ENCODE results near the gene CTSO. TPM values are rescaled to one million over a fixed set of nuclear protein-coding genes. Genes with fewer than 3 reads are reported as not detected.
"Not testable (repeated sequence)": the region's sequence is repeated elsewhere in the genome, so short reads cannot be mapped to it uniquely, and the experiment has no call there.

CTSO gene
- total RNA-seq, 1 donor from 2014 or later, result 18.3 TPM

- no peak for DNase-seq (ENCODE audit: extremely low read depth, low read depth, low spot score)
Measured at GRCh38 chr4:155908187-155909139, 45.2 kb downstream of the CTSO start.

- DNase-seq (ENCODE audit: extremely low read depth, low read depth, low spot score), result no peak
Measured at GRCh38 chr4:155907556-155907955, 46.1 kb downstream of the CTSO start.

DNA sequence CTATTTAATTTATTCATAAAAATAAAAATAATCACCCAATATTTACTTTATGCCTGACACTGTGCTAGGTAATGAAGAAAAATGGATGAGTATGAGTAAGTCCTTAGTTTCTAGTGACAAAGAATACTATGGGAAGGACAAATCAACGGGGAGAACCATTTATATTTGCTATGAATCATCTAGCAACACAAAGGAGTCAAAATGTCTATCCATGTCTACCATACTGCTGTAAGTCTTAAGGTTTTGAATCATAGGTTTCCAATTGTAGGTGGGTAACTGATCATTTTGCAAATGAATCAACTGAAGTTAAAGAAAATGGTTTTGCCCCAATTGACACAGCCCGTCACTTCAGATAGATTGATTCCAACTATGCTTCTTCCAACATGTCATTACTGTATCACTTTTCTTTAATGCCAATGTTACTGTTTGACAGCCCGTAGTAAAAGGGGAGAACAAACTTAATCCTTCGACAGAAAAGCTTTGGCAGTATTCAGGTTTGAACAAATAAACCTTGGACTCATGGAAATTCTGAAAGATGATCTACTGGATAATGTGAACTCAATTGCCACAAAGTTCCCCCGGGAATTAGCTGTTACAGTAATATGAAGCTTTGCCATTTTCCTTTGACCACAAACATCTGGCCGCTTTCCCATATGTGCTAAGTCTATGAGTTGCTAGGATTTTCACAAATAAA is 47.0 kb downstream of the CTSO start:
- no peak for DNase-seq (ENCODE audit: extremely low read depth, low read depth, low spot score)

- no peak for DNase-seq (ENCODE audit: extremely low read depth, low read depth, low spot score)
Measured at GRCh38 chr4:155904331-155904730, 49.3 kb downstream of the CTSO start.

GRCh38 chr4:155903453-155903852 is 50.2 kb downstream of the CTSO start, which contains the start of gene TDO2:
Gene TDO2 (plus strand): TSS chr4:155903696. CDS start chr4:155903759, 63 bp downstream.
- no peak for DNase-seq (ENCODE audit: extremely low read depth, low read depth, low spot score)

GRCh38 chr4:155901013-155901412 is 52.7 kb downstream of the CTSO start:
- DNase-seq (ENCODE audit: extremely low read depth, low read depth, low spot score), result no peak

- no peak for DNase-seq (ENCODE audit: extremely low read depth, low read depth, low spot score)
Measured at GRCh38 chr4:155900381-155900780, 53.3 kb downstream of the CTSO start.

- no peak for DNase-seq (ENCODE audit: extremely low read depth, low read depth, low spot score)
Measured at GRCh38 chr4:155899891-155900290, 53.8 kb downstream of the CTSO start.

GRCh38 chr4:155898371-155898770 is 55.3 kb downstream of the CTSO start:
- DNase-seq (ENCODE audit: extremely low read depth, low read depth, low spot score), result not testable (repeated sequence)

GRCh38 chr4:155891058-155891457 is 62.6 kb downstream of the CTSO start:
- no peak for DNase-seq (ENCODE audit: extremely low read depth, low read depth, low spot score)

GRCh38 chr4:155889946-155890345 is 63.7 kb downstream of the CTSO start:
- DNase-seq (ENCODE audit: extremely low read depth, low read depth, low spot score), result no peak

- DNase-seq (ENCODE audit: extremely low read depth, low read depth, low spot score), result no peak
Measured at GRCh38 chr4:155889031-155889793, 64.5 kb downstream of the CTSO start.

GRCh38 chr4:155887847-155888570 is 65.7 kb downstream of the CTSO start:
- no peak for DNase-seq (ENCODE audit: extremely low read depth, low read depth, low spot score)

DNA sequence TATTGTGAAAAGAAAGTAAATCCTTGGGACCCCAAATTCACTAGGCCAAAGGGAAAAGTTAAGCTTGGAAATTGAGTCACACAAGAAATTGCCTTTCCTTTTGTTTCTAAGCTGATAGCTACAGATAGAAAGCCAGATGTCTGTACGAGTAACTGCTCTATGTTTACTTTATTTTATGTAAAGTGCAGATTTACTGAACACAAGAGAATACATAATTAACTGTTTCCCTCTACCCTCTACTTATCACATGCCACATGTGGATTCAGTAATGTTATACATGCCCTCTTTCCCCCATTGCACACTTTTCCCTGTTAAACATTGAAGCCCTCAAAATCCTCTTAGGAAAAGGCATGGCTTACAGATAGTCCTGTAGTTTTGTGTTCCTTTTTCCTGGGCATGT is 66.6 kb downstream of the CTSO start:
- DNase-seq (ENCODE audit: extremely low read depth, low read depth, low spot score), result no peak

- no peak for DNase-seq (ENCODE audit: extremely low read depth, low read depth, low spot score)
Measured at GRCh38 chr4:155885666-155886065, 68.0 kb downstream of the CTSO start.

DNA sequence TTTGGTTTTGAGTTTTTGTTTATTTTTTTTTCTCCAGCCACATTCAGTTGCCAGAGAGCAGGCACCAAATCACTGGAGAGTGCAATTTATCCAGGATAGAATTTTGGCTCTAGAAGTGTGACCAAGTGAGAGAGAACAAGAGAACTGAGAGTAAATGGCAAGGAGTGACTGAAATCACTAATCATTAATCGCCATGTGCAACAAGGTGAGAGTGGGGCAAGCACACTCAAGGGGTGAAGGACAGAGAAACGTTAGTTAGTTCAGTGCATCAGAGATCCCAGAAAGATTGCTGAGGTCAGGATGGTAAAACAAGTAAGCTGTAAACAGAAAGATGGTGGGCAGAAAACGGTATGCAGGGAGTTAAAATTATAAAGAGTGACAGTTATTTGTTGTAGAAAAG is 69.8 kb downstream of the CTSO start:
- no peak for DNase-seq (ENCODE audit: extremely low read depth, low read depth, low spot score)

- no peak for DNase-seq (ENCODE audit: extremely low read depth, low read depth, low spot score)
Measured at GRCh38 chr4:155881555-155881954, 72.1 kb downstream of the CTSO start.

- no peak for DNase-seq (ENCODE audit: extremely low read depth, low read depth, low spot score)
Measured at GRCh38 chr4:155879767-155880166, 73.9 kb downstream of the CTSO start.

DNA sequence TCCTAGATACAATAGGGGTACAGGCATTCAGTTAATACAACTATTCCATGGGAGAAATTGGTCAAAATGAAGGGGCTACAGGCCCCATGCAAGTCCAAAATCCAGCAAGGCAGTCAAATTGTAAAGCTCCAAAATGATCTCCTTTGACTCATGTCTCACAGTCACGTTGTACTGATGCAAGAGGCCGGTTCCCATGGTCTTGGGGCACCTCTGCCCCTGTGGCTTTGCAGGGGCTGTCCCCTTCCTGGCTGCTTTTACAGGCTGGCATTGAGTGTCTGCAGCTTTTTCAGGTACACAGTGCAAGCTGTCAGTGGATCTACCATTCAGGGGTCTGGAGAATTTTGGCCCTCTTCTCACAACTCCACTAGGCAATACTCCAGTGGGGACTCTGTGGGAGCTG is 75.1 kb downstream of the CTSO start:
- no peak for DNase-seq (ENCODE audit: extremely low read depth, low read depth, low spot score)

DNA sequence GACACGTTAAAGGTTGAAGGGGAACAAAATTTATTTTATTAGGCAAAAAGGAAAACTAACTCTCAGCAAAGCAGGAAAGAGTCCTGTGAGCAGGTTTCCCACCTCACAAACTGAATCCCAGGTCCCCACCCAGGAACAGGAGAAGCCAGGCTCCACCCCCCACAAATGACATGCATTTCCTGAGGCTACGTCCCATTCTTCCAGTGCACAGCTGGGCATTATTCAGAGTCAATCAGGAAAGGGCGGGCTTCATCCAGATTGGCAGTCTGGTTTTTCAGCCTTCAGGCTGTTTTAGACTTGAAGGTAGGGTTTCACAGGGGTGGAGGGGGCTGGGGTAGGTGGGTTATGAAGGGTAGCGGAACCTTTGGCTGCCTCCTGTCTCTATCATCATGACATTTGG is 75.7 kb downstream of the CTSO start:
- DNase-seq (ENCODE audit: extremely low read depth, low read depth, low spot score), result no peak
